Activated B cell treated with CpG ODN at 0.5 μM for 24 hours (primary cell): Measurements from ENCODE around the gene APLNR. TPM values are rescaled to one million over a fixed set of nuclear protein-coding genes. Genes with fewer than 3 reads are reported as not detected.

ENCODE experiments used
- ATAC-seq: fragments of 200-7000 bp; cut with Tn5 transposase; one replicate; pipeline ENCODE4 v1.10.0; 2021; ENCODE audit warnings: low read depth, mild to moderate bottlenecking, moderate library complexity
- CTCF ChIA-PET: fragments of 350-600 bp; sonication (Branson Sonifier 250); formaldehyde crosslinking; loops from one replicate; lab custom pipeline; 2021; ENCODE audit warnings: antibody characterized with exemption; lab: Charles Lee
- POLR2A ChIA-PET: fragments of 350-600 bp; sonication (Branson Sonifier 250); formaldehyde crosslinking; loops from one replicate; lab custom pipeline; 2021; ENCODE audit warnings: antibody characterized with exemption; lab: Charles Lee
- DNase-seq: peaks from one replicate; pipeline ENCODE4 v3.0.0; 2022
- H3K27ac Mint-ChIP-seq: one replicate; pipeline ENCODE4 v1.8.0; 2020; ENCODE audit warnings: mixed read lengths
- H3K27me3 Mint-ChIP-seq: one replicate; pipeline ENCODE4 v1.8.0; 2021; ENCODE audit warnings: mixed read lengths
- H3K36me3 Mint-ChIP-seq: one replicate; pipeline ENCODE4 v1.8.0; 2021; ENCODE audit warnings: low read depth, mixed read lengths
- H3K4me1 Mint-ChIP-seq: one replicate; pipeline ENCODE4 v1.8.0; 2021; ENCODE audit warnings: mixed read lengths
- H3K4me3 Mint-ChIP-seq: one replicate; pipeline ENCODE4 v1.8.0; 2020; ENCODE audit warnings: mild to moderate bottlenecking, mixed read lengths
- H3K9me3 Mint-ChIP-seq: one replicate; pipeline ENCODE4 v1.8.0; 2020; ENCODE audit warnings: mixed read lengths
- CTCF ChIP-seq: fragments of 200-600 bp; IDR thresholded peaks from one replicate; pipeline ENCODE4 v1.8.0; 2022; ENCODE audit warnings: antibody characterized with exemption, mild to moderate bottlenecking
- intact Hi-C: fragments of 100-400 bp; cut with micrococcal nuclease; formaldehyde crosslinking; loops from one replicate; pipeline ENCODE4 v1.15.1; 2024
- total RNA-seq: library from RNA; stranded (reverse); gene quantifications from 2 replicates; pipeline ENCODE4 v1.2.3, GENCODE V29; 2022

APLNR gene
- total RNA-seq, 1 donor from 2014 or later = not detected

GRCh38 chr11:57235761-57236703 is 1.0 kb downstream of the APLNR start:
- no peaks in the 10 kb centered on the region for H3K36me3 Mint-ChIP-seq
- H3K4me3 Mint-ChIP-seq = no peak overlapping the region
- ChIA-PET CTCF (no interaction called here), POLR2A (no interaction called here)
- DNase-seq (no peak), ATAC-seq (no peak)
- no peaks in the 10 kb centered on the region for H3K4me1 Mint-ChIP-seq
- intact Hi-C loops = no loop called here
- H3K27ac Mint-ChIP-seq = no peak overlapping the region
- H3K27me3 Mint-ChIP-seq = peaks cover 53% of the 10 kb centered on the region
- no peaks in the 10 kb centered on the region for H3K9me3 Mint-ChIP-seq
- TF ChIP-seq CTCF = no peak

GRCh38 chr11:57233702-57234101 is 3.3 kb downstream of the APLNR start:
- Mint-ChIP-seq H3K27ac (no peak overlapping the region), H3K27me3 (peaks cover 52% of the 10 kb centered on the region), H3K9me3 (no peaks in the 10 kb centered on the region), H3K4me1 (no peaks in the 10 kb centered on the region), H3K4me3 (no peak overlapping the region), H3K36me3 (no peaks in the 10 kb centered on the region)
- CTCF ChIA-PET = no interaction called here
- no peak for ATAC-seq
- POLR2A ChIA-PET = no interaction called here
- TF ChIP-seq CTCF = no peak
- no peak for DNase-seq
- intact Hi-C loops = no loop called here

- no peak for DNase-seq
- CTCF ChIA-PET = no interaction called here
- intact Hi-C loops = no loop called here
- H3K27me3 Mint-ChIP-seq = peaks cover 44% of the 10 kb centered on the region
- no peak overlapping the region for H3K4me3 Mint-ChIP-seq
- ATAC-seq = no peak
- no peaks in the 10 kb centered on the region for H3K4me1 Mint-ChIP-seq
- POLR2A ChIA-PET = no interaction called here
- H3K27ac Mint-ChIP-seq = no peak overlapping the region
- H3K9me3 Mint-ChIP-seq = no peaks in the 10 kb centered on the region
- no peaks in the 10 kb centered on the region for H3K36me3 Mint-ChIP-seq
- TF ChIP-seq CTCF = peak; percentile 3
Measured at GRCh38 chr11:57231539-57232253, 5.4 kb downstream of the APLNR start.

GRCh38 chr11:57230791-57231538 is 6.1 kb downstream of the APLNR start:
- intact Hi-C loops = no loop called here
- Mint-ChIP-seq H3K9me3 (no peaks in the 10 kb centered on the region), H3K27me3 (peaks cover 40% of the 10 kb centered on the region), H3K4me1 (no peaks in the 10 kb centered on the region), H3K36me3 (no peaks in the 10 kb centered on the region), H3K4me3 (no peak overlapping the region), H3K27ac (no peak overlapping the region)
- DNase-seq = no peak
- ChIA-PET POLR2A (no interaction called here), CTCF (no interaction called here)
- no peak for ATAC-seq
- TF ChIP-seq CTCF = no peak

- Mint-ChIP-seq H3K27me3 (peaks cover 34% of the 10 kb centered on the region), H3K27ac (no peak overlapping the region), H3K9me3 (no peaks in the 10 kb centered on the region), H3K4me3 (no peak overlapping the region), H3K4me1 (no peaks in the 10 kb centered on the region), H3K36me3 (no peaks in the 10 kb centered on the region)
- intact Hi-C loops = no loop called here
- CTCF ChIA-PET = no interaction called here
- POLR2A ChIA-PET = no interaction called here
- no peak for DNase-seq
- TF ChIP-seq CTCF = no peak
- no peak for ATAC-seq
Measured at GRCh38 chr11:57230316-57230715, 6.7 kb downstream of the APLNR start.
